Cardiac septum (tissue), 1 donor: ENCODE measurements around the gene GAL3ST2. TPM values are rescaled to one million over a fixed set of nuclear protein-coding genes. Genes with fewer than 3 reads are reported as not detected.
"Not testable (repeated sequence)": the region's sequence is repeated elsewhere in the genome, so short reads cannot be mapped to it uniquely, and the experiment has no call there.

Experiments used
- DNase-seq: peaks from one replicate; pipeline ENCODE4 v3.0.0-alpha.2; 2020; ENCODE audit warnings: low spot score
- intact Hi-C: fragments of 100-400 bp; cut with DNase I; formaldehyde crosslinking; loops from one replicate; pipeline ENCODE4 v1.14.0; 2022
- total RNA-seq: library from RNA; stranded (reverse); fragmentation: NEBNext Ultra II Directional; extraction: Animal tissue kit (Norgen Biotek cat#: 25700); gene quantifications from one replicate; pipeline ENCODE4 v1.2.1, GENCODE V29; 2021
- donor health status: DM: no; HTN: no; CAD: no.

The GAL3ST2 gene
- total RNA-seq, 1 donor from 2014 or later = not detected

DNA sequence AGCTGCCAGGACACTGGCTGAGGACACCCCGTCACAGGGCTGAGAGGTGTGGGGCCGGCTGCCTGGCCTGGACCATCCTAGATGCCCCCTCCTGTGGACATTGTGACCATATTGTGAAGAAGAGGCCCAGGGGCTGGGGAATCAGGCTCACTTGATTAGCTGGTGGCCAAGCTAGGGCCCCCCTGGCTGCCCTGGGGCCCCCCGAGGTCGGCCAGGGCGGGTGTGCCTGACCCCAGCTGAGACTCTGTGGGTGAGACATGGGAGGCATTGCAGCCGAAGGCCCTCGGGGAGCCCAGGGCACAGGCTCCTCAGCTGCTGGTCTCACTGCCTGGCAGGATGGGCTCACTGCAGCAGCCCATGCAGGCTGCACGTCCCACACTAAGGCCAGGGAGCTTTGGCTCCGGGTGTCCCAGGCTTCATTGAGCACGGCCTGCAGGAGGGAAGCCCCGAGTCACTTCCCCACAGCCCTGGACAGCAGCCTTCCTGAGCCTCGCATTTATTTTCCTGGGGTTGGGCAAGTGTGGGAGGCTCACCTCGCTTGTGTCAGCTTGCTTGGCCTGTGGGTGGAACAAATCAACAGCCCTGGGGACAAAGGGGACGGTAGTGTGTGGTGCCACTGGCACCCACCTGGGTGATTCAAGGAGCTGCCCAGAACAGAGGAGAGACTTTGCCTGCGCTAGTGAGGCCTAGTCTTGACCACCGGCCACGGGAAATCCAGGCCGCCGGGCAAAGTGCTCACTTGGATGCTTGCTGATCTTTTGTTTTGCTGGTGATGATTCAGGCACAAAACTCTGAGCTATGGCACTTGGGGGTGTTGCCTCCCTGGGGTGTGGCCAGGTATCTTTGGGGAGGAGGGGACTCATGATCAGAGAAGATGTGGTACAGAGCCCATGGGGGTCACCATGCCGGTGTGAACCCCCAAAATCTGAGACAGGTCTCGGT is 1.3 kb downstream of the GAL3ST2 start:
- DNase-seq = no peak
- intact Hi-C loops = no loop called here

GRCh38 chr2:241780939-241781569 is 4.4 kb downstream of the GAL3ST2 start:
- intact Hi-C loops = no loop called here
- no peak for DNase-seq

DNA sequence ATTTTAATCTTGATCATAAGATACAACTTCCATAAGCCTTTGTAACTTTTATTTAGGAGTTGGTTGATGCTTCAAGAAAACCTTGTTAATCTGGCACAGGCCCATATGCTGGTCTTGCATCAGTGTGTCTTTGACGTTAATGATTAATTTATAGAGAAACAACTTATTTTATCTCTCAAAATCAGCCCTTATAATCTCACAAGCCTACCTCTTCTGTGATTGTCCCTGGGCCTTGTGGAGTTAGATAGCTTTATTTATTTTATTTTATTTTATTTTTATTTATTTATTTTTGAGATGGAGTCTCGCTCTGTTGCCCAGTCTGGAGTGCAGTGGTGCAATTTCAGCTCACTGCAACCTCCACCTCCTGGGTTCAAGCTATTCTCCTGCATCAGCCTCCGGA is 5.4 kb downstream of the GAL3ST2 start:
- intact Hi-C loops, DNase-seq: not testable (repeated sequence)

- intact Hi-C loops = no loop called here
Measured at GRCh38 chr2:241788135-241788534, 11.5 kb downstream of the GAL3ST2 start.

DNA sequence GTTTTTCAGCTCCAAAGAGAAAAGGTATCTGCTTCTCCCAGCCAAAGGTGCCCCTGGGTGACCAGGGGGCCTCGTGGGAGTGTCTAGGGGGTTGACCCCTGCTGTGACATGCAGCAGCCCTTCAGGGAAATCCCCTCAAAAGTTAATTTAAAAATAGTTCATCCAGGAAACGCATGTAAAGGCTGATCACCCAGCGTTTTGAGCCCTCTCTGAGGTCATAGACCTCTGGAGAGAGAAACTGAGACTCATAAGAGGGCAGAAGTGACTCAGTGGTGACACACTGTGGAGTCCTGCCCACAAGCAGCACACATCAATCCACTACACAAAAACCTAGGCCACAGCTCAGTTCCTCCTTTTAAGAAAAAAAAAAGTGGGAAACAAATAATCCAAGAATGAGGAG is 11.9 kb downstream of the GAL3ST2 start:
- intact Hi-C loops = no loop called here
- no peak for DNase-seq

More at GRCh38 chr2:241788135-241788534, 11.5 kb downstream of the GAL3ST2 start:
- DNase-seq = no peak

- intact Hi-C loops, DNase-seq: not testable (repeated sequence)
Measured at GRCh38 chr2:241791385-241791784, 14.8 kb downstream of the GAL3ST2 start.

- no peak for DNase-seq
- intact Hi-C loops = no loop called here
Measured at GRCh38 chr2:241793385-241793784, 16.8 kb downstream of the GAL3ST2 start.

- DNase-seq = no peak
- intact Hi-C loops = no loop called here
Measured at GRCh38 chr2:241794250-241794823, 17.7 kb downstream of the GAL3ST2 start.

- intact Hi-C loops = no loop called here
- no peak for DNase-seq
Measured at GRCh38 chr2:241795021-241795999, 18.7 kb downstream of the GAL3ST2 start.

DNA sequence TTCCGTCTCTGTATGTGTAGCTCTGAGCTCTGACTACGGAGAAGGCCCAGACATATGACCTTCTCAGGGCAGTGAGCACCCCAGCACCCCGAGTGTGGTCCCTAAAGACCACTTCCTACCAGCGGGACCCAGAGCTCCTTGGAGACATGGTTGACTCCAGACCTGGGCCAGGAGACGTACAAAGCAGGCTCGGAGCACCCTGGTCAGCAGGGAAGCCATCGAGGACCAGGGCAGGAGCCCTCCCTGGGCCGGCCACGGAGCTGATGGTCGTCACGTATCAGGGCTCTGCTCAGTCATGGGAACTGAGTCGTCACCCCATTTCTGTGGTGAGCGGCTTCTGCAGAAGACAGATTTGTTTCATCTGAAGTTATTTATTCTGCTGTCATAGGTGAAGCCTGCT is 19.6 kb downstream of the GAL3ST2 start:
- intact Hi-C loops = no loop called here
- peak; percentile 70 for DNase-seq

DNA sequence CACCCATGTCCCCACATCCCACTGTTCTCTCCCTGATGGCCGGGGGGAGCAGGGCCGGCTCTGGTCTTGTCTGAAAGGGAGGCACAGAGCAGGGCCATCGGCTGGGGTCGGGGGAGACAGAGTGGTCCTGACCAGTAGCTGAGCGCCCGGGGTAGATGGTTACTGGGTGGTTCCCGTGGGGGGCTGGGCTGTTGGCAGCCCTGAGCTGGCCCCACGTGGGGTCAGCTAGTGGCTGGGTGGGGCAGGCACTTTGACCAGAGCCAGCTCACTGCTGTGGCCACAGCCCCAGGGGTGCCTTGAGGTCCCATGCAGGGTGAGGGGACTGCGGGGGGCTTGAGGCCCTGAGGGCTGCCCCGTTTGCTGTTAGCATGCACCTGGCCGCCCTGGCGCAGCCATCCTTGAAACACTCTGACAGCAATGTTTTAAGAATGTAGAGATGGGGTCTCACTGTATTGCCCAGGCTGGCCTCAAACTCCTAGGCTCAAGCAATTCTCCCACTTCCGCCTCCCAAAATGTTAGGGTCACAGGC is 20.1 kb downstream of the GAL3ST2 start:
- intact Hi-C loops = no loop called here
- peak; percentile 69 for DNase-seq

DNA sequence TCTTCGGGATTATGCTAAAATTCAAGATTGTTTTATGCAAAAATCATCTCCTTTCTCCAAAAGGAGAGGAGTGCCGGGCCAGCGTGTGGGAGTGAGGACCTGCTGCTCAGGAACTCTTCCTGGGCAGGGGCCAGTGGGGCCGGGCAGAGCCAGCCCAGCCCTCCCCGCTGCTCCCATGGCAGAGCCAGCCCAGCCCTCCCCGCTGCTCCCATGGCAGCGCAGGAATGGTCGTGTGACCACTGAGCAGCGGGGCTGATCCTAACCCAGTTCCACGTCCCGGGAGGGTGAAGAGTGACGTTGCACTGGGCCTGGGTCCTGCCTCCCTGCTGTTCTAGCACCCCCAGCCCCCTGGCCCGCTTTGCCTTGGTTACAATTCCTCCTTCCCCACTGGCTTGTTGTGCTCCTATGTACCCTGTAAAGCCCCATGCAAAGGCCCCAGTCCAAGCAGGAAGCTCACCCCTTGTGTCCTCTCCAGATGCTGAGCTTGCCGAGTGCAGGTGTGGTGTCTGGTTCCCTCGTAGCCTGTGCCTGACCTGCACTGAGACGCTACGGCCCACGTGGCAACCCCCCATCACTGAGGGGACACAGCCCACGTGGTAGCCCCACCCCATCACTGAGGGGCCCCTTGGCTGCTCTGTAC is 20.9 kb downstream of the GAL3ST2 start:
- no peak for DNase-seq
- intact Hi-C loops = no loop called here

DNA sequence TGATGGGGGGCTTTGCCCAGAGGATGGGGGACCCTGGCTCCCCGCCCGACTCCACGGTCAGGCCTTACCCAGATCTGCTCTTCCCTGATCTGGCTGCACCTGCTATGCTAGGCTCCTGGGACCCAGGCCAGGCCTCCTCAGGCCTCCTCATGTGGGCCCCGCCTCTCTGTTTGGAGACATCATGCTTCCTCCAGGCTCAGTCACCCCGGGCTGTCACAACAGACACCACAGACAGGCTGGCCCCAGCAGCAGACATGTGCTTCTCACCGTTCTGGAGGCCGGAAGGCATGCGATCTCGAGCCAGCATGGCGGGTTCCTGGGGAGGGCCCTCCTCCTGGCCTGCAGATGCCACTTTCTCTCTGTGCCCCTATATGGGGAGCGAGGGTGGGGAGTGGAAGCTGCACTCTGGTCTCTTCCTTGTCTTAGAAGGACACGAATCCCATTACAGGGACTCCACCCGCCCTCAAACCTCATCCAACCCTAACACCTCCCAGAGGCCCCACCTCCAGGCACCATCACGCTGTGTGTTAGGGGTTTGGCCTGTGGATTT is 21.5 kb downstream of the GAL3ST2 start:
- peak; percentile 61 for DNase-seq
- intact Hi-C loops = no loop called here

- intact Hi-C loops = no loop called here
- peak; percentile 75 for DNase-seq
Measured at GRCh38 chr2:241798631-241799521, 22.3 kb downstream of the GAL3ST2 start.

DNA sequence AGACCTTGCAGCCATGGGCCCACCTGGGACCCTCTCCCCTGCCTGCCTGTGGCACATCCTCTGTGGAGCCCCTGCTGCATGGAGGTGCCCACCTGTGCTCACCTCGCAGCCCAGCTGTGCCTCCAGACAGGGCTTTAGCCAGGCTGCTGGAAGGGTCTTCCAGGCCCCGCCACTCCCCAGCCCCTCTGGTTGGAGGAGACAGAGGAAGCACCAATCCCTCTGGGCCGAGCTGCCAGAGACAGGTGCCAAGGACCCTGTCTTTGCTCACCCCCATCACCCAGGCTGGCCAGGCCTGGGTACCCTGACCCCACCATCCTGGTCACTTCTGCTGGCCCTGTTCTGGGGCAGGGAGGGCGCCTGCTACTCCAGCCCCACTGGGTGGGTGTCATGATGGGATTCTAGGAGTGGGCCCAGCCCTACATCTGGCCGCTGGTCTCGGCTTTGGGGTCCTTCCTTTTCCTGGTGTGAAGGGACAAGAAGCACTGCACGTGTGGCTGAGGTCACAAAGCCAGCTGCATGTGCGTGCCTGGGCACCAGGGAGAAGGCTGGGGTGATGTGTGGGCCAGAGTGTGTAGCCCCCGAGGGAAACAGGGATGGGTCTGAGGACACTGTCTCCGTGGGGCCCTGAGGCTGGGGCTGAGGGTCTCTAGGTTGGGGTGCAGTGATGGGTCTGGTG is 23.0 kb downstream of the GAL3ST2 start:
- intact Hi-C loops = no loop called here
- peak; percentile 63 for DNase-seq

- intact Hi-C loops = not testable (repeated sequence)
- peak; percentile 71 for DNase-seq
Measured at GRCh38 chr2:241800198-241800903, 23.7 kb downstream of the GAL3ST2 start.
